A673 (cell line): ENCODE data around the gene MYRF.

Experiments
- EZH2 ChIP-seq: fragments of 200-600 bp; sonication (generic); IDR thresholded peaks from 2 replicates; pipeline ENCODE4 v1.6.1; 2017; ENCODE audit warnings: borderline replicate concordance, low read depth, mild to moderate bottlenecking, mixed read lengths, antibody characterized with exemption, low read length; ENCODE audit not compliant: poor library complexity, severe bottlenecking
- TF ChIP-seq, protein P1 (sequence below): fragments of 300-800, 200-600 bp; sonication (generic); conservative IDR thresholded peaks from 2 replicates; pipeline ENCODE4 v1.5.1; 2017; ENCODE audit warnings: low read depth, mild to moderate bottlenecking, antibody characterized with exemption, low read length, moderate library complexity, mixed read lengths

DNA sequence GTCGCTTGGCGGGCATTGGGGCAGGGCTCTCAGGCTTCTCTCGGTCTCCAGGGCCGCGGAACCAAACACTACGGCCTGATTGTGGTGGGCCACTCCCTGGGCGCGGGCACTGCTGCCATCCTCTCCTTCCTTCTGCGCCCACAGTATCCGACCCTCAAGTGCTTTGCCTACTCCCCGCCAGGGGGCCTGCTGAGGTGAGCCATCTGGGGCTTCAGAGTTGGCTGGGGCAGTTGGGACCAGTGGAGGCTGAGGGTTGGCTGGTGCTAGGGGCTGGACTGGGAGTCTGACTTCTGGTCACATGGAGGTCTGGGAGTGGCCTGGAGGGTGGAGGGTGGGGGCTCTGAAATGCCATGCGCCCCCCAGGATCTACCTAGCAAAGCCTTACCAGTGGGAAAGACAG lies 15.3 kb upstream of the MYRF start:
- TF ChIP-seq, protein P1, sequence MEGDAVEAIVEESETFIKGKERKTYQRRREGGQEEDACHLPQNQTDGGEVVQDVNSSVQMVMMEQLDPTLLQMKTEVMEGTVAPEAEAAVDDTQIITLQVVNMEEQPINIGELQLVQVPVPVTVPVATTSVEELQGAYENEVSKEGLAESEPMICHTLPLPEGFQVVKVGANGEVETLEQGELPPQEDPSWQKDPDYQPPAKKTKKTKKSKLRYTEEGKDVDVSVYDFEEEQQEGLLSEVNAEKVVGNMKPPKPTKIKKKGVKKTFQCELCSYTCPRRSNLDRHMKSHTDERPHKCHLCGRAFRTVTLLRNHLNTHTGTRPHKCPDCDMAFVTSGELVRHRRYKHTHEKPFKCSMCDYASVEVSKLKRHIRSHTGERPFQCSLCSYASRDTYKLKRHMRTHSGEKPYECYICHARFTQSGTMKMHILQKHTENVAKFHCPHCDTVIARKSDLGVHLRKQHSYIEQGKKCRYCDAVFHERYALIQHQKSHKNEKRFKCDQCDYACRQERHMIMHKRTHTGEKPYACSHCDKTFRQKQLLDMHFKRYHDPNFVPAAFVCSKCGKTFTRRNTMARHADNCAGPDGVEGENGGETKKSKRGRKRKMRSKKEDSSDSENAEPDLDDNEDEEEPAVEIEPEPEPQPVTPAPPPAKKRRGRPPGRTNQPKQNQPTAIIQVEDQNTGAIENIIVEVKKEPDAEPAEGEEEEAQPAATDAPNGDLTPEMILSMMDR, result no peak
- no peak for TF ChIP-seq EZH2
